Erythroblast (primary cell): Measurements from ENCODE around the gene SLC38A1.

Source experiments
- GATA1 ChIP-seq: IDR thresholded peaks from 2 replicates; pipeline ENCODE4 v1.6.1; 2011; ENCODE audit warnings: low read depth, mild to moderate bottlenecking, control low read depth, low read length, moderate library complexity
- POLR2A ChIP-seq: IDR thresholded peaks from 2 replicates; pipeline ENCODE4 v1.6.1; 2011; ENCODE audit warnings: mild to moderate bottlenecking, low read length

DNA sequence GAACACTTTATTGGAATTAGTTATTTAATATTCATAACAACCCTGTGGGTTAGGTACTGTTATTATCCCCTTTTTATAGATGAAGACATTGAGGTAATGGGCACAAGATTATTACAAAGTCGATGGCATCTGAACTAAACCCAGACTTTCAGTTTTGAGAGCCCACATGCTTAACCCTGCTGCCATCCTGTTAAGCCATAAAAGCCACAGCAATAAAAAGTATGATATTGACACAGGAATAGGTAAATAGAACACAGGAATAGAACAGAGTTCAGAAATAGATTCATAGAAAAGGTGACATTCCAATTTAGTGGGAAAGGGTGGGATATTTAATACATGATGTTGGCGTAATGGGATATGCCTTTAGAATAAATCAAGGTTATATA, 119.8 kb downstream of the SLC38A1 start:
- no peak for TF ChIP-seq POLR2A
- no peak for TF ChIP-seq GATA1
